Neural progenitor cell (in vitro differentiated cells): ENCODE measurements around the gene ZBTB42.

Source experiments
- EZH2 ChIP-seq: fragments of 200-600 bp; sonication (generic); IDR thresholded peaks from 2 replicates; pipeline ENCODE4 v1.6.1; 2017; ENCODE audit warnings: antibody characterized with exemption, mild to moderate bottlenecking, moderate library complexity
- EZH2phosphoT487 ChIP-seq: fragments of 200-600 bp; sonication (generic); IDR thresholded peaks from 2 replicates; pipeline ENCODE4 v1.6.1; 2017; ENCODE audit warnings: antibody characterized with exemption
- TF ChIP-seq, protein P1 (sequence below): fragments of 200-600 bp; sonication (generic); IDR thresholded peaks from 2 replicates; pipeline ENCODE4 v1.5.1; 2017; ENCODE audit warnings: antibody characterized with exemption, mild to moderate bottlenecking

DNA sequence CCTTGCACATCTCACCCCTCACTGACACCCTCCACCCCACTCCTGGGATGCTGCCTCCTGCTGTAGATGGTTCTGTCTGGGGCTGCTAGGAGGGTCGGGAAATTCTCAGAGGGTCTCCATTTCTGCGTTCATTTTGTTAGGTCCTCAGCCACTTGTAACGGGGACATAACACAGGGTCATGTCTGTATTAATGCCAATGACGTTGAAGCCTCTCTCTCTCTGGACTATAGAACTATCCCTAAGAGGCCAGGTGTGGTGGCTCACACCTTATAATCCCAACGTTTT lies 33.3 kb upstream of the ZBTB42 start:
- TF ChIP-seq, protein P1, sequence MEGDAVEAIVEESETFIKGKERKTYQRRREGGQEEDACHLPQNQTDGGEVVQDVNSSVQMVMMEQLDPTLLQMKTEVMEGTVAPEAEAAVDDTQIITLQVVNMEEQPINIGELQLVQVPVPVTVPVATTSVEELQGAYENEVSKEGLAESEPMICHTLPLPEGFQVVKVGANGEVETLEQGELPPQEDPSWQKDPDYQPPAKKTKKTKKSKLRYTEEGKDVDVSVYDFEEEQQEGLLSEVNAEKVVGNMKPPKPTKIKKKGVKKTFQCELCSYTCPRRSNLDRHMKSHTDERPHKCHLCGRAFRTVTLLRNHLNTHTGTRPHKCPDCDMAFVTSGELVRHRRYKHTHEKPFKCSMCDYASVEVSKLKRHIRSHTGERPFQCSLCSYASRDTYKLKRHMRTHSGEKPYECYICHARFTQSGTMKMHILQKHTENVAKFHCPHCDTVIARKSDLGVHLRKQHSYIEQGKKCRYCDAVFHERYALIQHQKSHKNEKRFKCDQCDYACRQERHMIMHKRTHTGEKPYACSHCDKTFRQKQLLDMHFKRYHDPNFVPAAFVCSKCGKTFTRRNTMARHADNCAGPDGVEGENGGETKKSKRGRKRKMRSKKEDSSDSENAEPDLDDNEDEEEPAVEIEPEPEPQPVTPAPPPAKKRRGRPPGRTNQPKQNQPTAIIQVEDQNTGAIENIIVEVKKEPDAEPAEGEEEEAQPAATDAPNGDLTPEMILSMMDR = no peak
- no peak for TF ChIP-seq EZH2phosphoT487
- no peak for TF ChIP-seq EZH2
